Transverse colon (tissue), 4 donors: ENCODE measurements around the gene RASSF3. TPM values are rescaled to one million over a fixed set of nuclear protein-coding genes. Genes with fewer than 3 reads are reported as not detected.

ENCODE experiments used
- DNase-seq: peaks from one replicate; pipeline ENCODE4 v3.0.0-alpha.2; 2019
- H3K27ac ChIP-seq, 4 donors: fragments of 200-600 bp; sonication (generic); 2 replicates each; pipeline ENCODE4 v1.5.1; 2016 to 2018; ENCODE audit warnings: inconsistent platforms in 4 of 4
- H3K27me3 ChIP-seq: fragments of 200-600 bp; sonication (generic); 2 replicates; pipeline ENCODE4 v1.5.1; 2017; ENCODE audit warnings: inconsistent platforms
- H3K36me3 ChIP-seq, 4 donors: fragments of 200-600 bp; sonication (generic); 2 replicates each; pipeline ENCODE4 v1.5.1; 2017 to 2019; ENCODE audit warnings: inconsistent platforms in 4 of 4
- H3K4me1 ChIP-seq, 4 donors: fragments of 200-600 bp; sonication (generic); 2 replicates each; pipeline ENCODE4 v1.5.1; 2017 to 2020; ENCODE audit warnings: inconsistent platforms in 4 of 4
- H3K4me3 ChIP-seq, 4 donors: fragments of 200-600 bp; sonication (generic); 1 replicate in 1 of 4; 2 replicates in 3 of 4; pipeline versions ENCODE4 v1.5.1 to v1.6.1; 2017 to 2019; ENCODE audit warnings: inconsistent platforms in 4 of 4
- H3K9me3 ChIP-seq, 2 donors: fragments of 200-600 bp; sonication (generic); 2 replicates each; pipeline ENCODE4 v1.5.1; 2017 to 2019; ENCODE audit warnings: inconsistent platforms in 2 of 2
- CTCF ChIP-seq, 5 experiments: fragments of 200-600 bp in 3 of 5; fragments of 450-650 bp in 2 of 5; sonication (generic) in 3 of 5; IDR thresholded peaks; 1 replicate in 2 of 5; 2 replicates in 3 of 5; pipeline ENCODE4 v1.5.1; 2016 to 2017; ENCODE audit warnings: antibody characterized with exemption in 5 of 5, inconsistent platforms in 3 of 5, mild to moderate bottlenecking in 2 of 5, moderate library complexity in 1 of 5
- EP300 ChIP-seq: sonication (generic); formaldehyde crosslinking; IDR thresholded peaks from one replicate; pipeline ENCODE4 v1.6.1; 2017; ENCODE audit warnings: antibody characterized with exemption, low read depth
- POLR2A ChIP-seq: fragments of 450-650 bp; IDR thresholded peaks from one replicate; pipeline ENCODE4 v1.6.1; 2016; ENCODE audit warnings: antibody characterized with exemption, mild to moderate bottlenecking, moderate library complexity
- POLR2AphosphoS5 ChIP-seq, 3 donors: sonication (generic); formaldehyde crosslinking; IDR thresholded peaks; one replicate each; pipeline ENCODE4 v1.6.1; 2016; ENCODE audit warnings: antibody characterized with exemption in 3 of 3
- WGBS, 2 donors: methylation state at CpG; one replicate each; pipeline ENCODE4 v1.1.5; 2018; ENCODE audit warnings: low coverage in 1 of 2; 5-methylcytosine and 5-hydroxymethylcytosine counted together
- in situ Hi-C, 4 donors: fragments of 200-750 bp; cut with MboI; loops; one replicate each; pipeline versions ENCODE4 v1.15.0 to v1.15.1; 2017; ENCODE audit warnings: low sequenced_read_pairs in 3 of 4, low pct_ligation_motif_present in 1 of 4, low pct_unique_long_range_greater_than_20kb in 1 of 4
- intact Hi-C: fragments of 100-400 bp; cut with DNase I; formaldehyde crosslinking; loops from one replicate; pipeline ENCODE4 v1.15.1; 2023; ENCODE audit warnings: low total_unique reads
- total RNA-seq, 4 donors: library from RNA; depleted of rRNA; stranded (reverse); fragments of >200 nt; gene quantifications; one replicate each; pipeline ENCODE4 v1.1.0, GENCODE V29; 2016

The RASSF3 gene
- total RNA-seq, 4 donors from 2014 or later = 41.6 to 83.2 (median 62.5) TPM

GRCh38 chr12:64742416-64742815, 132.1 kb downstream of the RASSF3 start:
- TF ChIP-seq POLR2A (no peak), CTCF (IDR thresholded peaks at IDR 0.05) (no peak), EP300 (no peak), POLR2AphosphoS5 (IDR thresholded peaks at IDR 0.05) (no peak)
- Histone ChIP-seq H3K36me3 (peaks cover 0 to 49% (median 11%) of the 10 kb centered on the region in 4 donors), H3K4me3 (no peak overlapping the region), H3K9me3 (no peaks in the 10 kb centered on the region), H3K27me3 (no peaks in the 10 kb centered on the region), H3K4me1 (peaks cover 0 to 8% (median 0%) of the 10 kb centered on the region in 4 donors), H3K27ac (no peak overlapping the region)
- in situ Hi-C loops (no loop called here), intact Hi-C loops (no loop called here)
- WGBS, 2 donors = 82 to 89% methylated on average over 3 of the region's 3 CpGs
- DNase-seq = no peak

- peaks cover 0 to 45% (median 11%) of the 10 kb centered on the region in 4 donors for H3K36me3 ChIP-seq
- no peaks in the 10 kb centered on the region for H3K9me3 ChIP-seq
- no peak overlapping the region for H3K4me3 ChIP-seq
- WGBS, 2 donors = 96 to 100% methylated on average over 3 of the region's 3 CpGs
- TF ChIP-seq POLR2AphosphoS5 (IDR thresholded peaks at IDR 0.05) (no peak), CTCF (IDR thresholded peaks at IDR 0.05) (no peak), EP300 (no peak), POLR2A (no peak)
- peaks cover 0 to 12% (median 0%) of the 10 kb centered on the region in 4 donors for H3K4me1 ChIP-seq
- H3K27me3 ChIP-seq = no peaks in the 10 kb centered on the region
- H3K27ac ChIP-seq = no peak overlapping the region
- DNase-seq = no peak
- intact Hi-C loops = no loop called here
- in situ Hi-C loops = no loop called here
Observed at GRCh38 chr12:64743206-64743605, 132.9 kb downstream of the RASSF3 start.

DNA sequence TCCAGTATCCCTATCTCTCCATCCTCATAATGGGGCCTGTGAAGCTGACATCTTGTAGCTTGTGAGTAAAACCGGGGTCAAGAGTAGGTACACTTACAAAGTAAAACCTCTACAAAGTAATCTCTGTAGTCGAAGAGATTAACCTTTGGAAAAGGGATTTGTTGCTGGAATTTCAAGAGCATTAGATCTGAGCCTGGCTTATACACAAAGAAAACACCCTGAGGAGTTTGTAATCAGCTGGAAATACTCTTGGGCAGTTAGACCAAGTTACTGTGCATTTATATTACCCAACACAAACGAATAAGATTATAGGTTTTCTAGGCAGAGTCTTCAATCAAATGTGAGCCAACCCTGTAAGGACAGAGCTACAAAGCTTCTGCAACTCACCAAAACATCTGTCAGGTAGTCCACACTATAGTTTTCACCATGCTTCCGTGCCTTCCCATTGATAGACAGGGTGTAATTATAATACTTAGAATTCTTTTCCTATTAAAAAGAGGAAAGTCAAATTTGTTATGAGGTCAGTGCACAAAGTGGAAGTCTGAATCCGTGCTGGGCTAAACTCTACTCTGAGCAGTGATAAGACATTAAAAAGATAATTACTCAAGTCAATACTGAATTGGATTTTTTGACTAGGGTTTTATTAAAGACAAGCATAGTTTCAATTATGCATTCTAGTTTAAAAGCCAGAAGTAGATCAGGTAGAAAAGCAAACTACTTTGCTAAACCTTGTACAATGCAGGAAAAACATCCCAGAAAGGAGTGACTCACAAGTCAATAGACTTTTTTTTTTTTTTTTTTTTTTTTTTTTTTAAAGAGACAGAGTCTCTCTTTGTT, 134.3 kb downstream of the RASSF3 start:
- no peak for DNase-seq
- in situ Hi-C loops = no loop called here

More for the DNA sequence above, 134.3 kb downstream of the RASSF3 start:
- Histone ChIP-seq H3K27me3 (no peaks in the 10 kb centered on the region), H3K27ac (peak overlapping the region in 1 of 4 donors; percentile 17), H3K9me3 (no peaks in the 10 kb centered on the region), H3K36me3 (peaks cover 0 to 32% (median 11%) of the 10 kb centered on the region in 4 donors), H3K4me3 (no peak overlapping the region), H3K4me1 (peaks cover 0 to 12% (median 0%) of the 10 kb centered on the region in 4 donors)
- 70 to 76% methylated on average over 5 of the region's 5 CpGs for WGBS, 2 donors
- TF ChIP-seq POLR2AphosphoS5 (IDR thresholded peaks at IDR 0.05) (no peak), POLR2A (no peak), CTCF (IDR thresholded peaks at IDR 0.05) (no peak), EP300 (no peak)
- intact Hi-C loops = no loop called here
